Nephron progenitor cell (in vitro differentiated cells): ENCODE results near the gene THEM4.
A peak's percentile ranks its signal among the peaks of the same experiment; 100 is the strongest.
"Not testable (repeated sequence)": the region's sequence is repeated elsewhere in the genome, so short reads cannot be mapped to it uniquely, and the experiment has no call there.

Experiments
- DNase-seq: peaks from one replicate; pipeline ENCODE4 v3.0.0; 2021
- H3K27ac Mint-ChIP-seq: 2 replicates; pipeline ENCODE4 v1.8.0; 2021; ENCODE audit warnings: mild to moderate bottlenecking, moderate library complexity, mixed read lengths
- H3K27me3 Mint-ChIP-seq: 2 replicates; pipeline ENCODE4 v1.8.0; 2021; ENCODE audit warnings: mild to moderate bottlenecking, low read depth, mixed read lengths; ENCODE audit not compliant: poor library complexity
- H3K36me3 Mint-ChIP-seq: 2 replicates; pipeline ENCODE4 v1.8.0; 2021; ENCODE audit warnings: low read depth, mixed read lengths
- H3K4me1 Mint-ChIP-seq: 2 replicates; pipeline ENCODE4 v1.8.0; 2021; ENCODE audit warnings: mixed read lengths
- H3K4me3 Mint-ChIP-seq: 2 replicates; pipeline ENCODE4 v1.8.0; 2021; ENCODE audit warnings: mild to moderate bottlenecking, moderate library complexity, mixed read lengths
- H3K9me3 Mint-ChIP-seq: 2 replicates; pipeline ENCODE4 v1.8.0; 2021; ENCODE audit warnings: mild to moderate bottlenecking, moderate library complexity, mixed read lengths
- TF ChIP-seq, protein P1 (sequence below): fragments of 200-600 bp; sonication (generic); IDR thresholded peaks from 2 replicates; pipeline ENCODE4 v1.5.0; 2021; ENCODE audit warnings: antibody characterized with exemption

THEM4 gene

DNA sequence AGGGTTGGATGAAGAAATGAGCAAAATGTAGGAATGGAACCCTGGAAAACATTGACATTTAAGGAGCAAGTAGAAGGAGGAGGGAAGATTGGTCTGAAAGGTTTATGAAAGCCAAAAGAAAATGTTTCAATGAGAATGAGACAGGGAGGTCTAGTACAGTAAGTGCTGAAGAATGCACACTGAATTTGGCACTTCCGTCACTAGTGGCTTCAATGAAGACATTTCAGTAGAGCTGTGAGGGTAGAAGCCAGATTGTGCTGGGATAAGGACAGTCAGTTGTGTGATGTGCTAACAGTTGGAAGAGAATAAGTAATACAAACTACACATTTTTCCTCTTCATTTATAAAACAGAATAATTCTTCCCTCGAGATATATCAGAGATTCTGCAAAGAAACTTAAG is 17.1 kb downstream of the THEM4 start:
- TF ChIP-seq, protein P1, sequence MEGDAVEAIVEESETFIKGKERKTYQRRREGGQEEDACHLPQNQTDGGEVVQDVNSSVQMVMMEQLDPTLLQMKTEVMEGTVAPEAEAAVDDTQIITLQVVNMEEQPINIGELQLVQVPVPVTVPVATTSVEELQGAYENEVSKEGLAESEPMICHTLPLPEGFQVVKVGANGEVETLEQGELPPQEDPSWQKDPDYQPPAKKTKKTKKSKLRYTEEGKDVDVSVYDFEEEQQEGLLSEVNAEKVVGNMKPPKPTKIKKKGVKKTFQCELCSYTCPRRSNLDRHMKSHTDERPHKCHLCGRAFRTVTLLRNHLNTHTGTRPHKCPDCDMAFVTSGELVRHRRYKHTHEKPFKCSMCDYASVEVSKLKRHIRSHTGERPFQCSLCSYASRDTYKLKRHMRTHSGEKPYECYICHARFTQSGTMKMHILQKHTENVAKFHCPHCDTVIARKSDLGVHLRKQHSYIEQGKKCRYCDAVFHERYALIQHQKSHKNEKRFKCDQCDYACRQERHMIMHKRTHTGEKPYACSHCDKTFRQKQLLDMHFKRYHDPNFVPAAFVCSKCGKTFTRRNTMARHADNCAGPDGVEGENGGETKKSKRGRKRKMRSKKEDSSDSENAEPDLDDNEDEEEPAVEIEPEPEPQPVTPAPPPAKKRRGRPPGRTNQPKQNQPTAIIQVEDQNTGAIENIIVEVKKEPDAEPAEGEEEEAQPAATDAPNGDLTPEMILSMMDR = no peak
- Mint-ChIP-seq H3K4me3 (no peak overlapping the region), H3K27me3 (no peaks in the 10 kb centered on the region), H3K4me1 (no peaks in the 10 kb centered on the region), H3K27ac (no peak overlapping the region), H3K36me3 (peaks cover 77% of the 10 kb centered on the region), H3K9me3 (peaks cover 8% of the 10 kb centered on the region)
- DNase-seq = no peak

DNA sequence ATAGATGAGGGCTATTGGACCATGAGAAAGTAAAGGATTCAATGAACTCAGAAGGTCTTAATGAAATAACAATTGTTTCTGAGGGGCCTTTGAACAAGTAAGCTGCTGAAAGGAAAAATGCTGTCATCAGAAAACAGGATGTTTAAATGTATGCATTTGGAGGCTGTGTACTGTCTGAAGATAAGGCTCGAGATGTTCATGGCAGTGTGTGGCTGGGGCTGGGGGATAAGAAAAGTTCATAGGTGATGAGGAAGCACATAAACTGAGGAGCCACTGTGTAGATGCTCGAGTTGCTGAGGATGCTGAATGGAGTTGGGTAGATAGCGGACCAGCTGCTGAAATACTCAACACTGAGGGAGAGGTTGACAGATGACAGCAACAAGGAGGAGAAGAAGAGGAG is 17.8 kb downstream of the THEM4 start:
- Mint-ChIP-seq H3K27ac (peak overlapping the region; percentile 8), H3K4me1 (no peaks in the 10 kb centered on the region), H3K4me3 (no peak overlapping the region), H3K27me3 (no peaks in the 10 kb centered on the region), H3K36me3 (peaks cover 80% of the 10 kb centered on the region), H3K9me3 (peaks cover 13% of the 10 kb centered on the region)
- no peak for DNase-seq
- TF ChIP-seq, protein P1 = no peak

DNA sequence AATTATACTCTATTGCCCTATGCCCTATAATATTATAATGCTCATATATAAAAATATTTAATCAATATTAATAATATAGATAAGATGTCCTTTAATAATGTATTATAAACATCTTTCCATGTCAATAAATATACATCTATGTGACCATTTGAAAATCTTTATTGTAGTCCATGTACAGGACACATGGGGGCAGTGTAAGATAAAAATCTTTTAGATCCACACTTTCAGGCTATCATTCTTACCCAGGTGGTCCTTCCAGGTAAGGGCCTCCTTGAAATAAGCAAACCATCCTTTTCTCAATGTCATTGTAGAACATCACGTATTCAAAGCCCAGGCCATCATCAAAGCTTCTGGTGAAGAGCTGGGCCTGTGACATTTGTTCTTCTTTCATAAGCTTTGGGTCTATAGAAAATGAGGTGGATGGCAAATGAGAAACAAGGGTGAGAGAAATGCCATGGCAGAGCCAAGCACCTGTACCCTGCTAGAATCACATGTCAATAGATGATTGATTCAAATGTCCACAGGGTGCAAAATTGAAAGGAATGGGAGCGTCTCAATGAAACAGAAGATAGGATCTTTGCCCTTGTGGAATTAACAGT is 20.2 kb downstream of the THEM4 start:
- H3K4me3 Mint-ChIP-seq = no peak overlapping the region
- peaks cover 14% of the 10 kb centered on the region for H3K9me3 Mint-ChIP-seq
- no peaks in the 10 kb centered on the region for H3K4me1 Mint-ChIP-seq

DNA sequence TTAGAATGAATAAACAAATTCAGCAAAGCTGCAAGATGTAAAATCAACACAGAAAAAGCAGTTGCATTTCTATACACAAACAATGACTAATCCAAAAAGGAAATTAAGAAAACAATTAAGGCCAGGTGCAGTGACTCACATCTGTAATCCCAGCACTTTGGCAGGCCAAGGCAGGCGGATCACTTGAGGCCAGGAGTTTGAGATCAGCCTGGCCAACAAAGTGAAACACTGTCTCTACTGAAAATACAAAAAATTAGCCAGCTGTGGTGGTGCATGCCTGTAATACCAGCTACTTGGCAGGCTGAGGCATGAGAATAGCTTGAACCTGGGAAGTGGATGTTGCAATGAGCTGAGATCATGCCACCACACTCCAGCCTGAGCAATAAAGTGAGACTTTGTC is 22.3 kb downstream of the THEM4 start:
- H3K9me3 Mint-ChIP-seq = peaks cover 14% of the 10 kb centered on the region
- H3K36me3 Mint-ChIP-seq = peaks cover 61% of the 10 kb centered on the region
- TF ChIP-seq, protein P1 = no peak
- H3K27ac Mint-ChIP-seq = no peak overlapping the region
- H3K4me3 Mint-ChIP-seq = no peak overlapping the region
- H3K27me3 Mint-ChIP-seq = no peaks in the 10 kb centered on the region
- DNase-seq = no peak
- no peaks in the 10 kb centered on the region for H3K4me1 Mint-ChIP-seq

More for the DNA sequence above, 20.2 kb downstream of the THEM4 start:
- Mint-ChIP-seq H3K27me3 (no peaks in the 10 kb centered on the region), H3K36me3 (peaks cover 75% of the 10 kb centered on the region), H3K27ac (no peak overlapping the region)
- TF ChIP-seq, protein P1 = peak; percentile 41
- no peak for DNase-seq

DNA sequence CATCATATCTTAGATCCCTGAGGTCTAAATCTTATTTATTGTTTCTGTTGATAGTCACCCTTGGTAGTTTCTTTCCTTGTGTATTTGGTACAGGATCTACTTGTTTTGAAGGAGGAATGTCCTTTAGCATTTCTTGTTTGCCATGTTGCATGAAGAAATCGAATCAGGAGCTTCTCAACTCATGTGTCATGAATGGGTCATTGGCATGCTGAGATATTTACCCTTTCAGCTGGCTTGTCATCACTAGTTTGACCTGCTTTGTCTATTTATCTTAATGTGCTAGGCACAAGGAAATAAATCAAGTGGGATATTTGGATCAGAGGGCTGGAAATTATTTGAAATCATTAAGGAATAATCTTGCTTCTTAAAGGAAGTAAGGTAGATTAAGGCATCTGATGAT is 23.8 kb downstream of the THEM4 start:
- TF ChIP-seq, protein P1 = no peak
- Mint-ChIP-seq H3K4me3 (no peak overlapping the region), H3K4me1 (no peaks in the 10 kb centered on the region), H3K36me3 (peaks cover 53% of the 10 kb centered on the region), H3K27me3 (no peaks in the 10 kb centered on the region), H3K27ac (no peak overlapping the region), H3K9me3 (peaks cover 14% of the 10 kb centered on the region)
- no peak for DNase-seq

DNA sequence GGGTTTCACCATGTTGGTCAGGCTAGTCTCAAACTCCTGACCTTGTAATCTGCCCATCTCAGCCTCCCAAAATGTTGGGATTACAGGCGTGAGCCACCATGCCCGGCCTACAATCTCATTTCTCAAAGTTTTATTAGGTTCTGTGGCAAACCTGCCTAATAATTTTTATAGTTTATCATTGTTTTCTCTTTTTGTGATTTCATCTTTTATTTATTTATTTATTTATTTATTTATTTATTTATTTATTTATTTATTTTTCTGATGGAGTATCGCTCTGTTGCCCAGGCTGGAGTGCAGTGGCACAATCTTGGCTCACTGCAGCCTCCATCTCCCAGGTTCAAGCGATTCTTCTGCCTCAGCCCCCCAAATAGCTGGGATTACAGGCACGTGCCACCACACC is 24.4 kb downstream of the THEM4 start:
- H3K27me3 Mint-ChIP-seq, H3K4me3 Mint-ChIP-seq, H3K27ac Mint-ChIP-seq, DNase-seq, H3K4me1 Mint-ChIP-seq: not testable (repeated sequence)
- H3K36me3 Mint-ChIP-seq = peaks cover 55% of the 10 kb centered on the region
- H3K9me3 Mint-ChIP-seq = peaks cover 14% of the 10 kb centered on the region

DNA sequence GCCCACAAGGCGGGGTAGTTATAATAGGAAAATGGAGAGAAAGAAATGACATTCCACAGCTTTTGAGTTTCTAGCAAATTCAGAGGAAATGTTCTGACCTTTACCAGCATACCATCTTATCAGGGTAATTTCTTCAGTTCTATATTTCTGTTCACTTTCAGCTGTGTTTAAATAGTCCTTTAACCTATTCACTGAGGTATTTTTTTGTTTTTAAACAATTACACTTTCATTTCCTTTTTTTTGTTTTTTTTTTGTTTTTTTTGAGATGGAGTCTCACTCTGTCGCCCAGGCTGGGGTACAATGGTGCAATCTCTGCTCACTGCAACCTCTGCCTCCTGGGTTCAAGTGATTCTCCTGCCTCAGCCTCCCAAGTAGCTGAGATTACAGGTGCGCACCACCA is 24.9 kb downstream of the THEM4 start:
- not testable (repeated sequence) for DNase-seq, H3K27ac Mint-ChIP-seq, H3K27me3 Mint-ChIP-seq, H3K4me3 Mint-ChIP-seq, H3K4me1 Mint-ChIP-seq
- Mint-ChIP-seq H3K9me3 (peaks cover 14% of the 10 kb centered on the region), H3K36me3 (peaks cover 53% of the 10 kb centered on the region)

DNA sequence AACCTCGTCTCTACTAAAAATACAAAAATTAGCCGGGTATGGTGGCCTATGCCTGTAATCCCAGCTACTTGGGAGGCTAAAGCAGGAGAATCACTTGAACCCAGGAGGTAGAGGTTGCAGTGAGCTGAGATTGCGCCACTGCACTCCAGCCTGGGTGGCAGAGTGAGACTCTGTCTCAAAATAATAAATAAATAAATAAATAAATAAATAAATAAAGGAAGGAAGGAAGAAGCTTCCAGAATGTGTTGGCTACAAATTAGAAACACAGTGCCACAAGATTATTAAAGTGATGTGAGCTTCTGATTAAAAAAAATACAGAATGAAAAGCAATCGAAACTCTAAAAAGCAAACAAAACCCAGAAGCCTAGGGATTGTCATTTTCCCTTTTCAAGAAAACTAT is 25.4 kb downstream of the THEM4 start:
- H3K4me1 Mint-ChIP-seq, H3K27me3 Mint-ChIP-seq: not testable (repeated sequence)
- peaks cover 14% of the 10 kb centered on the region for H3K9me3 Mint-ChIP-seq

DNA sequence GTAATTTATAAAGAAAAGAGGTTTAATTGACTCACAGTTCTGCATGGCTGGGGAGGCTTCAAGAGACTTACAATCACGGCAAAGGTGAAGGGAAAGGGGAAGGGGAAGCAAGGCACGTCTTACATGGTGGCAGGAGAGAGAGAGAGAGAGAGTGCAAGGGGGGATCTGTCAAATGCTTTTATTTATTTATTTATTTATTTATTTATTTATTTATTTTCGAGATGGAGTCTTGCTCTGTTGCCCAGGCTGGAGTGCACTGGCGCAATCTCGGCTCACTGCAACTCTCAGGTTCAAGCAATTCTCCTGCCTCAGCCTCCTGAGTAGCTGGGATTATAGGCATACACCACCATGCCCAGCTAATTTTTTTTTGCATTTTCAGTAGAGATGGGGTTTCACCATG is 26.4 kb downstream of the THEM4 start:
- peaks cover 11% of the 10 kb centered on the region for H3K9me3 Mint-ChIP-seq
- DNase-seq, H3K4me3 Mint-ChIP-seq, H3K4me1 Mint-ChIP-seq, H3K27ac Mint-ChIP-seq, H3K27me3 Mint-ChIP-seq: not testable (repeated sequence)
- peaks cover 51% of the 10 kb centered on the region for H3K36me3 Mint-ChIP-seq

More for the DNA sequence above, 25.4 kb downstream of the THEM4 start:
- not testable (repeated sequence) for DNase-seq, H3K4me3 Mint-ChIP-seq, H3K27ac Mint-ChIP-seq
- H3K36me3 Mint-ChIP-seq = peaks cover 49% of the 10 kb centered on the region
